Stomach (tissue), 4 donors: ENCODE data around the gene TRIM46.
"Not testable (repeated sequence)": the region's sequence is repeated elsewhere in the genome, so short reads cannot be mapped to it uniquely, and the experiment has no call there.

ENCODE experiments used
- EP300 ChIP-seq: sonication (generic); formaldehyde crosslinking; IDR thresholded peaks from one replicate; pipeline ENCODE4 v1.6.1; 2017; ENCODE audit warnings: antibody characterized with exemption
- TF ChIP-seq, protein P1 (sequence below), 7 experiments: fragments of 450-650 bp in 4 of 7; fragments of 200-600 bp in 3 of 7; sonication (generic) in 3 of 7; IDR thresholded peaks; one replicate each; pipeline ENCODE4 v1.5.1; 2016 to 2019; ENCODE audit warnings: antibody characterized with exemption in 7 of 7, control low read depth in 2 of 7, mild to moderate bottlenecking in 1 of 7

DNA sequence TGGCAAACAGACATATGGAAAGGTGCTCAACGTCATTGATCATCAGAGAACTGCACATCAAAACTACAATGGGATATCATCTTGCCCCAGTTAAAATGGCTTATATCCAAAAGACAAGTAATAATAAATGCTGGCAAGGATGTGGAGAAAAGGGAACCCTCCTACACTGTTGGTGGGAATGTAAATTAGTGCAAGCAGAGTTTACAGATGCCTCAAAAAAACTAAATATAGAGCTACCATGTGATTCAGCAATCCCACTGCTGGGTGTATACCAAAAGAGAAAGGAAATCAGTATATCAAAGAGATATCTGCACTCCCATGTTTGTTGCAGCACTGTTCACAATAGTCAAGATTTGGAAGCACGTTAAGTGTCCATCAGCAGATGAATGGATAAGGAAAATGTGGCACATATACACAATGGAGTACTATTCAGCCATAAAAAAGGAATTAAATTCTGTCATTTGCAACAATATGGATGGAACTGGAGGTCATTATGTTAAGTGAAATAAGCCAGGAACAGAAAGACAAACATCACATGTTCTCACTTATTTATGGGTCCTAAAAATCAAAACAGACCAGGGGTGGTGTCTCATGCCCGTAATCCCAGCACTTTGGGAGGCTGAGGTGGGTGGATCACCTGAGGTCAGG lies 17.5 kb upstream of the TRIM46 start:
- TF ChIP-seq, protein P1, sequence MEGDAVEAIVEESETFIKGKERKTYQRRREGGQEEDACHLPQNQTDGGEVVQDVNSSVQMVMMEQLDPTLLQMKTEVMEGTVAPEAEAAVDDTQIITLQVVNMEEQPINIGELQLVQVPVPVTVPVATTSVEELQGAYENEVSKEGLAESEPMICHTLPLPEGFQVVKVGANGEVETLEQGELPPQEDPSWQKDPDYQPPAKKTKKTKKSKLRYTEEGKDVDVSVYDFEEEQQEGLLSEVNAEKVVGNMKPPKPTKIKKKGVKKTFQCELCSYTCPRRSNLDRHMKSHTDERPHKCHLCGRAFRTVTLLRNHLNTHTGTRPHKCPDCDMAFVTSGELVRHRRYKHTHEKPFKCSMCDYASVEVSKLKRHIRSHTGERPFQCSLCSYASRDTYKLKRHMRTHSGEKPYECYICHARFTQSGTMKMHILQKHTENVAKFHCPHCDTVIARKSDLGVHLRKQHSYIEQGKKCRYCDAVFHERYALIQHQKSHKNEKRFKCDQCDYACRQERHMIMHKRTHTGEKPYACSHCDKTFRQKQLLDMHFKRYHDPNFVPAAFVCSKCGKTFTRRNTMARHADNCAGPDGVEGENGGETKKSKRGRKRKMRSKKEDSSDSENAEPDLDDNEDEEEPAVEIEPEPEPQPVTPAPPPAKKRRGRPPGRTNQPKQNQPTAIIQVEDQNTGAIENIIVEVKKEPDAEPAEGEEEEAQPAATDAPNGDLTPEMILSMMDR (IDR thresholded peaks at IDR 0.05): not testable (repeated sequence)
- TF ChIP-seq EP300: not testable (repeated sequence)
